Measurements from ENCODE around the gene EFNA3. TPM values are rescaled to one million over a fixed set of nuclear protein-coding genes. Genes with fewer than 3 reads are reported as not detected.
"Not testable (repeated sequence)": the region's sequence is repeated elsewhere in the genome, so short reads cannot be mapped to it uniquely, and the experiment has no call there.

The EFNA3 gene
- total RNA-seq, 1 donor from 2014 or later: 9.6 TPM

- no peak for DNase-seq (ENCODE audit: low spot score)
- Mint-ChIP-seq H3K4me3 (ENCODE audit: unreplicated experiment) (no peak overlapping the region), H3K27ac (ENCODE audit: unreplicated experiment) (no peak overlapping the region), H3K36me3 (ENCODE audit: low read depth, unreplicated experiment) (no peaks in the 10 kb centered on the region), H3K4me1 (ENCODE audit: unreplicated experiment) (peaks cover 12% of the 10 kb centered on the region), H3K27me3 (ENCODE audit: unreplicated experiment) (peaks cover 4% of the 10 kb centered on the region), H3K9me3 (ENCODE audit: unreplicated experiment) (no peaks in the 10 kb centered on the region)
- no peak for TF ChIP-seq CTCF (IDR thresholded peaks at IDR 0.05; ENCODE audit: unreplicated experiment)
Observed at GRCh38 chr1:155110826-155111225, 32.2 kb downstream of the EFNA3 start.

- Mint-ChIP-seq H3K4me1 (ENCODE audit: unreplicated experiment) (peaks cover 9% of the 10 kb centered on the region), H3K4me3 (ENCODE audit: unreplicated experiment) (no peak overlapping the region), H3K27ac (ENCODE audit: unreplicated experiment) (no peak overlapping the region), H3K9me3 (ENCODE audit: unreplicated experiment) (no peaks in the 10 kb centered on the region), H3K36me3 (ENCODE audit: low read depth, unreplicated experiment) (no peaks in the 10 kb centered on the region), H3K27me3 (ENCODE audit: unreplicated experiment) (peaks cover 4% of the 10 kb centered on the region)
- TF ChIP-seq CTCF (IDR thresholded peaks at IDR 0.05; ENCODE audit: unreplicated experiment): no peak
- DNase-seq (ENCODE audit: low spot score): no peak
Observed at GRCh38 chr1:155113450-155113980, 34.9 kb downstream of the EFNA3 start.

- no peak overlapping the region for H3K27ac Mint-ChIP-seq (ENCODE audit: unreplicated experiment)
- H3K4me3 Mint-ChIP-seq (ENCODE audit: unreplicated experiment): no peak overlapping the region
- no peaks in the 10 kb centered on the region for H3K9me3 Mint-ChIP-seq (ENCODE audit: unreplicated experiment)
Observed at GRCh38 chr1:155116113-155116764, 37.6 kb downstream of the EFNA3 start.

GRCh38 chr1:155117610-155118009 lies 39.0 kb downstream of the EFNA3 start:
- Mint-ChIP-seq H3K36me3 (ENCODE audit: low read depth, unreplicated experiment) (no peaks in the 10 kb centered on the region), H3K9me3 (ENCODE audit: unreplicated experiment) (no peaks in the 10 kb centered on the region), H3K4me1 (ENCODE audit: unreplicated experiment) (peaks cover 12% of the 10 kb centered on the region), H3K27me3 (ENCODE audit: unreplicated experiment) (no peaks in the 10 kb centered on the region), H3K4me3 (ENCODE audit: unreplicated experiment) (no peak overlapping the region), H3K27ac (ENCODE audit: unreplicated experiment) (no peak overlapping the region)
- no peak for DNase-seq (ENCODE audit: low spot score)
- no peak for TF ChIP-seq CTCF (IDR thresholded peaks at IDR 0.05; ENCODE audit: unreplicated experiment)

More at GRCh38 chr1:155116113-155116764, 37.6 kb downstream of the EFNA3 start:
- H3K27me3 Mint-ChIP-seq (ENCODE audit: unreplicated experiment): peaks cover 1% of the 10 kb centered on the region
- DNase-seq (ENCODE audit: low spot score): no peak
- H3K4me1 Mint-ChIP-seq (ENCODE audit: unreplicated experiment): peaks cover 6% of the 10 kb centered on the region
- no peaks in the 10 kb centered on the region for H3K36me3 Mint-ChIP-seq (ENCODE audit: low read depth, unreplicated experiment)
- no peak for TF ChIP-seq CTCF (IDR thresholded peaks at IDR 0.05; ENCODE audit: unreplicated experiment)

- H3K27me3 Mint-ChIP-seq (ENCODE audit: unreplicated experiment); H3K27ac Mint-ChIP-seq (ENCODE audit: unreplicated experiment); H3K4me3 Mint-ChIP-seq (ENCODE audit: unreplicated experiment); H3K9me3 Mint-ChIP-seq (ENCODE audit: unreplicated experiment); DNase-seq (ENCODE audit: low spot score); H3K36me3 Mint-ChIP-seq (ENCODE audit: low read depth, unreplicated experiment): not testable (repeated sequence)
- peaks cover 12% of the 10 kb centered on the region for H3K4me1 Mint-ChIP-seq (ENCODE audit: unreplicated experiment)
Observed at GRCh38 chr1:155118090-155118489, 39.5 kb downstream of the EFNA3 start.
